Coronary artery (tissue), 2 donors: ENCODE results near the gene COL20A1.

ENCODE experiments used
- DNase-seq: peaks from one replicate; pipeline ENCODE4 v3.0.0-alpha.2; 2017; ENCODE audit warnings: low spot score
- H3K27ac ChIP-seq, 2 donors: fragments of 200-600 bp; sonication (generic); one replicate each; pipeline ENCODE4 v1.5.1; 2016 to 2019
- H3K4me3 ChIP-seq: fragments of 200-600 bp; sonication (generic); 2 replicates; pipeline ENCODE4 v1.5.1; 2016; ENCODE audit warnings: mild to moderate bottlenecking, moderate library complexity
- CTCF ChIP-seq: fragments of 200-600 bp; sonication (generic); IDR thresholded peaks from one replicate; pipeline ENCODE4 v1.5.1; 2019; ENCODE audit warnings: antibody characterized with exemption

COL20A1 gene

GRCh38 chr20:63296531-63297299 lies 3.7 kb downstream of the COL20A1 start:
- DNase-seq: no peak
- TF ChIP-seq CTCF: no peak
- no peak overlapping the region for H3K4me3 ChIP-seq
- H3K27ac ChIP-seq: no peak overlapping the region

- no peak overlapping the region for H3K4me3 ChIP-seq
- DNase-seq: no peak
- TF ChIP-seq CTCF: no peak
- H3K27ac ChIP-seq: no peak overlapping the region
These were observed 4.4 kb downstream of the COL20A1 start for GRCh38 chr20:63297371-63297781.

GRCh38 chr20:63297796-63298572 lies 5.0 kb downstream of the COL20A1 start:
- H3K27ac ChIP-seq: no peak overlapping the region
- no peak for DNase-seq

GRCh38 chr20:63298731-63299312 lies 5.8 kb downstream of the COL20A1 start:
- no peak for DNase-seq
- Histone ChIP-seq H3K27ac (no peak overlapping the region), H3K4me3 (no peak overlapping the region)
- no peak for TF ChIP-seq CTCF

More at GRCh38 chr20:63297796-63298572, 5.0 kb downstream of the COL20A1 start:
- TF ChIP-seq CTCF: no peak
- no peak overlapping the region for H3K4me3 ChIP-seq

- no peak overlapping the region for H3K27ac ChIP-seq
- H3K4me3 ChIP-seq: no peak overlapping the region
- DNase-seq: no peak
- no peak for TF ChIP-seq CTCF
These were observed 8.7 kb downstream of the COL20A1 start for GRCh38 chr20:63301671-63302070.

- no peak overlapping the region for H3K27ac ChIP-seq
- H3K4me3 ChIP-seq: no peak overlapping the region
- DNase-seq: no peak
- TF ChIP-seq CTCF: no peak
These were observed 10.2 kb downstream of the COL20A1 start for GRCh38 chr20:63303095-63303666.
